GM12864 (cell line): Measurements from ENCODE around the gene LCN15.
"Not testable (repeated sequence)": the region's sequence is repeated elsewhere in the genome, so short reads cannot be mapped to it uniquely, and the experiment has no call there.

Experiments
- DNase-seq: peaks from one replicate; pipeline ENCODE4 v3.0.0-alpha.2; 2011; ENCODE audit warnings: low read depth
- H3K4me3 ChIP-seq: 2 replicates; pipeline ENCODE4 v1.5.1; 2011; ENCODE audit warnings: mild to moderate bottlenecking, low read depth, low read length, control low read depth
- TF ChIP-seq, protein P1 (sequence below): IDR thresholded peaks from 2 replicates; pipeline ENCODE4 v1.5.1; 2011; ENCODE audit warnings: low read depth, mild to moderate bottlenecking, moderate library complexity, low read length, control low read depth, inconsistent platforms; ENCODE audit errors: missing control alignments

The LCN15 gene

DNA sequence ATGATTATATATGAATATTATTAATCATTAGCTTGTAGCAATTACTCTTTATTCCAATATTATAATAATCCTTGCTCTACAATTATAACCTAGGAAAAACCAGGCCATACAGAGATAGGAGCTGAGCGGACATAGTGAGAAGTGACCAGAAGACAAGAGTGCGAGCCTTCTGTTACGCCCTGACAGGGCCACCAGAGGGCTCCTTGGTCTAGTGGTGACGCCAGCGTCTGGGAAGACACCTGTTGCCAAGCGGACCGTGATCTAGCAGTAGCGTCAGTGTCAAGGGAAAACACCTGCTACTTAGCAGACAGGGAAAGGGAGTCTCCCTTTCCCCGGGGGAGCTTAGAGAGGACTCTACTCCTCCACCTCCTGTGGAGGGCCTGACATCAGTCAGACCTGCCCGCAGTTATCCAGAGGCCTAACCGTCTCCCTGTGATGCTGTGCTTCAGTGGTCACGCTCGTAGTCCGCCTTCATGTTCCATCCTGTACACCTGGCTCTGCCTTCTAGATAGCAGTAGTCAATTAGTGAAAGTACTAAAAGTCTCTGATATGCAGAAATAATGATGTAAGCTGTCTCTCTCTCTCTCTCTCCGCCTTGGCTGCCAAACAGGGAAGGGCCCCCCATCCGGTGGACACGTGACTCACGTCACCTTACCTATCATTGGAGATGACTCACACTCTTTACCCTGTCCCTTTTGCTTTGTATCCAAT, 2.2 kb upstream of the LCN15 start:
- not testable (repeated sequence) for H3K4me3 ChIP-seq, DNase-seq

DNA sequence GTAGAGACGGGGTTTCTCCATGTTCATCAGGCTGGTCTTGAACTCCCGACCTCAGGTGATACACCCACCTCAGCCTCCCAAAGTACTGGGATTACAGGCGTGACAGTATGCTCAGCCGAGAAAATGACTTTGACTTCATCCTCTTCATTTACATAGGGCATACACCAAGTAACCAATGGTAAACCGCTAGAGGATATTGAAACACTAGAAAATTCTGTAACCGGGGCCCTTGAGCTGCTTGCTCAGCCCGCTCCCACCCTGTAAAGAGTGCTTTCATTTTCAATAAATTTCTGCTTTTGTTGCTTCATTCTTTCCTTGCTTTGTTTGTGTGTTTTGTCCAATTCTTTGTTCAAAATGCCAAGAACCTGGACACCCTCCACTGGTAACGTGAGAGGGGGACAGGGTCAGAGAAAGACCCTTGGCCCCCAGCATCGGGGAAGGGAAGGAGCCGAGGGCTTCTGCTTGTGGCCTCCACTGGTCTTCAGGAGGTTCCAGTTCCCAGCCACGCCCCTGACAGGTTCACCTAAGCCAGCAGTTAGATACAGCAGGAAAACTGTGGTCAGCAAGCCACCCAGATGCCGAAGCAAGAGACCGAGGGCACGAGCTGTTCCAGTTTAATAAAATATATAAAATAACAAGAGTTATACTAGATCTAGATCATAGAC, 1.6 kb upstream of the LCN15 start:
- not testable (repeated sequence) for DNase-seq
- H3K4me3 ChIP-seq: peak overlapping the region; percentile 28

More for the DNA sequence above, 2.2 kb upstream of the LCN15 start:
- TF ChIP-seq, protein P1, sequence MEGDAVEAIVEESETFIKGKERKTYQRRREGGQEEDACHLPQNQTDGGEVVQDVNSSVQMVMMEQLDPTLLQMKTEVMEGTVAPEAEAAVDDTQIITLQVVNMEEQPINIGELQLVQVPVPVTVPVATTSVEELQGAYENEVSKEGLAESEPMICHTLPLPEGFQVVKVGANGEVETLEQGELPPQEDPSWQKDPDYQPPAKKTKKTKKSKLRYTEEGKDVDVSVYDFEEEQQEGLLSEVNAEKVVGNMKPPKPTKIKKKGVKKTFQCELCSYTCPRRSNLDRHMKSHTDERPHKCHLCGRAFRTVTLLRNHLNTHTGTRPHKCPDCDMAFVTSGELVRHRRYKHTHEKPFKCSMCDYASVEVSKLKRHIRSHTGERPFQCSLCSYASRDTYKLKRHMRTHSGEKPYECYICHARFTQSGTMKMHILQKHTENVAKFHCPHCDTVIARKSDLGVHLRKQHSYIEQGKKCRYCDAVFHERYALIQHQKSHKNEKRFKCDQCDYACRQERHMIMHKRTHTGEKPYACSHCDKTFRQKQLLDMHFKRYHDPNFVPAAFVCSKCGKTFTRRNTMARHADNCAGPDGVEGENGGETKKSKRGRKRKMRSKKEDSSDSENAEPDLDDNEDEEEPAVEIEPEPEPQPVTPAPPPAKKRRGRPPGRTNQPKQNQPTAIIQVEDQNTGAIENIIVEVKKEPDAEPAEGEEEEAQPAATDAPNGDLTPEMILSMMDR: peak; percentile 62

DNA sequence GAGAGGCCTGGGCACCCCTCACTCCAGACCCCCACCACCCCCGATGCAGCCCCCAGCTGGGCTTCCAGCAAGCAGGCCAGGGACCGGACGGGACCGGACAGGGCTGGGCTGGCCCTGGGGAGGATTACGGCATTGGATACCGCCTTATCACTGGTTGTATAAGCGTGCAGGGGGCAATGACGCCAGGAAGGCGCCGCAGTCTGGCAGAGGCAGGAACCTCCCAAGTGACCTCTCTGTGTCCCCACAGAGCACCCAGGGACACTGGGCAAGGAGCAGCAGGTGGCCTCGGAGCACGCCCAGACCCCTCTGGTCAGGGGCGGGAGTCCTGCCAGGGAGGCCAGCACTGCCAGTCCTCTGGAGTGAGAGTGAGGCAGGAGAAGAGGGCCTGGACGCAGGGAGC, 723 bp upstream of the LCN15 start:
- DNase-seq: no peak
- TF ChIP-seq, protein P1: no peak
- H3K4me3 ChIP-seq: no peak overlapping the region

- H3K4me3 ChIP-seq: no peak overlapping the region
- TF ChIP-seq, protein P1: no peak
- no peak for DNase-seq
Observed at GRCh38 chr9:136763649-136764035, 676 bp downstream of the LCN15 start.

DNA sequence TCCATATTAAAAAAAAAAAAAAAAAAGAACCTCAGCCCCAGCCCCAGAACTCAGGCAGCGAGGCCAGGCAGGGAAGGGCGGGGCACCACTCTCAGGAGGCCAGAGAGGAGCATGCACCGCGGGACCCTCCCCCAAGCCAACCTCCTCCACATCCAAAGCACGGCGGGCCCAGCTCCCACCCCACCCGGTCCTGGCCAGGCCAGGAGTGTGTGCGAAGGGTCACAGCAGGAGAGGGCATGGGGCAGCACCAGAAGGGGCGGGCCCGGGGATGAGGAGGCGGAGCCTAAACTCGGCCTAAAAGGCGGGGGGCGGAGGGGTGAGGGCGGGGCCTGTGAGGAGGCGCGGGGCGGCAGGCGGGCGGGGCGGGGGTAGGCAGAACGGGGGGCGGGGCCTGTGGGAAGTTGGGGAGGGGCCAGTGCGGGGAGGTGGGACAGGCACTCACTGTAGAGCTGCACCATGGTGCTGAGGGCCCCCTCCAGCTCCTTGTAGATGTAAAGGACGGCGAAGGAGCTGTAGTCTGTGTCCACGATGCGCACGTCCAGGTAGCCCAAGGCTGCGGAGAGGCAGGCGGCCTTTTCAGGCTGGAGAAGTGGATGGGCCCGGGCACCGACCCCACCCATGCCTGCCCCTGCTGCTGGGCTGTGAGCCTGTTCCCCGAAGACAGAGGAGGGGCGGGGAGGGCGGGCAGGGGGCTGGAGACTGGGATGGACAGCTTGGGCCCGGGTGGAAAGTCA, 1.2 kb downstream of the LCN15 start:
- H3K4me3 ChIP-seq: no peak overlapping the region
- TF ChIP-seq, protein P1: no peak

GRCh38 chr9:136762221-136762691, 2.1 kb downstream of the LCN15 start:
- H3K4me3 ChIP-seq: no peak overlapping the region
- no peak for DNase-seq
- TF ChIP-seq, protein P1: no peak

More for the DNA sequence above, 1.2 kb downstream of the LCN15 start:
- no peak for DNase-seq

- DNase-seq: no peak
- TF ChIP-seq, protein P1: no peak
- H3K4me3 ChIP-seq: no peak overlapping the region
Observed at GRCh38 chr9:136761545-136761981, 2.8 kb downstream of the LCN15 start.
